Cortex of kidney (tissue), 1 donor: ENCODE measurements around the gene DYNC1I2.
"Not testable (repeated sequence)": the region's sequence is repeated elsewhere in the genome, so short reads cannot be mapped to it uniquely, and the experiment has no call there.

Experiments
- DNase-seq: peaks from one replicate; lab custom pipeline; 2025; lab: John Stamatoyannopoulos, UW

The DYNC1I2 gene

DNA sequence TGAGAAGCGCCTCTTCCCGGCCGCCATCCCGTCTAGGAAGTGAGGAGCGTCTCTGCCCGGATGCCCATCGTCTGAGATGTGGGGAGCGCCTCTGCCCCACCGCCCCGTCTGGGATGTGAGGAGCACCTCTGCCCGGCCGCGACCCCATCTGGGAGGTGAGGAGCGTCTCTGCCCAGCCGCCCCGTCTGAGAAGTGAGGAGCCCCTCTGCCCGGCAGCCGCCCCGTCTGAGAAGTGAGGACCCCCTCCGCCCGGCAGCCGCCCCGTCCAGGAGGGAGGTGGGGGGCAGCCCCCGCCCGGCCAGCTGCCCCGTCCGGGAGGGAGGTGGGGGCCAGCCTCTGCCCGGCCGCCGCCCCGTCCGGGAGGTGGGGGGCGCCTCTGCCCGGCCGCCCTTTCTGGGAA is 87.3 kb downstream of the DYNC1I2 start:
- not testable (repeated sequence) for DNase-seq

DNA sequence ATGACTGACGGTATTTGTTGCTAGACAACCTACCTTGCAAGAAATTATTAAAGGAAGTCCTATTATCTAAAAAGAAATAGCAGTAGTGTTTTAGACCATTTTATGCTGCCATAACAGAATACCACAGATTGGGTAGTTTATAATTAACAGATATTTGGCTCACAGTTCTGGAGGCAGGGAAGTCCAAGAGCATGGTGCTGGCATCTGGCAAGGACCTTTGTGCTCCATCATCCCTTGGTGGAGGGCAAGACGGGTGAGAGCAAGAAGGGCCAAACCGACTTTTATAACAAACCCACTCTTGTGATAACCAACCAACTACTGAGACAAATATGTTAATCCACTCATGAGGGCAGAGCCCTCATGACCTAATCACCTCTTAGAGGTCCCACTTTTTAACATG is 91.2 kb downstream of the DYNC1I2 start:
- DNase-seq = no peak

DNA sequence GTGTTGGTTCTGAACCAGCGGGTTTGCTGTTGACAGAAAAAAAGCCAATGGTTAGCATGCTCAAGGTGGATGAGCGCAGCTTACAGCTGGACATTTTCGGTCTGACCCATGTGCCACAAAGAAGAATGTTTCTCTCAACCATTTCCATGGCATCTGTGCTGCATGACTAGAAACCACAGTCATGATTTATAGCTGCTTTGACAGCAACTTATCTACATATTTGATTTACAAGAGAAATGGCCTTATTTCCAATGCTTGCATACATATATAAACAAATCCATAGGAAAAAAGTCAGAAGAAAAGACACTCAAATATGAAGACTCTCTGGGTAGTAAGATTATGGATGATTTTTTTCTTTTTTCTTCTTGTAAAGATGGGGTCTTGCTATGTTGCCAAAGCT is 98.2 kb downstream of the DYNC1I2 start:
- no peak for DNase-seq

GRCh38 chr2:171787333-171788072 is 100.2 kb downstream of the DYNC1I2 start:
- DNase-seq = no peak

DNA sequence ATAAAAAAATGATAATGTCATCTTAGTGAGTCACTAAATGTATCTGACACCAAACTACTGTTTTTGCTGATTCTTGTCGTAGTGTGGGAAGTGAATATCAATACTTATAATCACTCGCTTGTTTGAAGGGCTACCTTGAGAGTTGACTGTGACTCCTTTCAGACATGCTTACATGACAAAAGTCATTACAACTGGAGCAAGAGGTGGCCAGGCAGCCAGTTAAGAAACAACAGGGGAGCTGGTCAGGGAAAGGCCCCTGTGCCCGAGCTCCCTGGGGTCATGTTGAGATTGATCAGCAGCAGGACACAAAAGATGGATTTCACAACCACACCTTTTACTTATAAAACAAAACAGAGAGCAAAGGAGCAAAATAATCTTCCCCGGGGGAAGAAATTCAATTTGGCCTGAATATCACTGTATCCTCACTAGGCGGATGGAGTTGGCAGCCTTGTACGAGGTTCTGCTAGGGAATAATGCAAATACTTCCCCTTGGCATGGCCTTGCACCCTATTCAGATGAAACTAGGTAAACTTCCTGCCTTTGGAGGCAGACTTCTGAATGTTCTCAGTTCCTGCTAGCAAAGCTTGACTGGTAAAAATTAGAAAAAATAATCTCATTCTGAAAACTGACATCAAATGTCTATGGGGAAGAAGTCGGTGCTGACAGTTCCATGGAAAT is 101.2 kb downstream of the DYNC1I2 start:
- DNase-seq = no peak

- no peak for DNase-seq
These were observed 102.7 kb downstream of the DYNC1I2 start for GRCh38 chr2:171789956-171790355.

- DNase-seq = no peak
These were observed 104.1 kb downstream of the DYNC1I2 start for GRCh38 chr2:171791361-171791760.

DNA sequence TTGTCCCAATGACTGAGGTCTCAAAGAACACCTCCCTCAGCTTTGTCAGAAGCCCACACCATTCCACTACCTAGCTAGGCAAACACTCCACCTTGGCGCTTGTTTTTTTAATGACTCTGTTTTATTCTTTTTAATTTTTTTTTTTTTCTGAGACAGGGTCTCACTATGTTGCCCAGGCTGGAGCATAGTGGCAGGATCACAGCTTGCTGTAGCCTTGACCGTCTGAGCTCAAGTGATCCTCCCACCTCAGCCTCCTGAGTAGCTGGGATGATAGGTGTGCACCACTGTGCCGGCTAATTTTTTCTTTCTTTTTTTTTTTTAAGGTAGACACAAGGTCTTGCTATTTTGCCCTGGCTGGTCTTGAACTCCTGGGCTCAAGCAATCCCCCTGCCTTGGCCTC is 104.9 kb downstream of the DYNC1I2 start:
- no peak for DNase-seq

GRCh38 chr2:171792886-171793580 is 105.8 kb downstream of the DYNC1I2 start:
- DNase-seq = no peak

DNA sequence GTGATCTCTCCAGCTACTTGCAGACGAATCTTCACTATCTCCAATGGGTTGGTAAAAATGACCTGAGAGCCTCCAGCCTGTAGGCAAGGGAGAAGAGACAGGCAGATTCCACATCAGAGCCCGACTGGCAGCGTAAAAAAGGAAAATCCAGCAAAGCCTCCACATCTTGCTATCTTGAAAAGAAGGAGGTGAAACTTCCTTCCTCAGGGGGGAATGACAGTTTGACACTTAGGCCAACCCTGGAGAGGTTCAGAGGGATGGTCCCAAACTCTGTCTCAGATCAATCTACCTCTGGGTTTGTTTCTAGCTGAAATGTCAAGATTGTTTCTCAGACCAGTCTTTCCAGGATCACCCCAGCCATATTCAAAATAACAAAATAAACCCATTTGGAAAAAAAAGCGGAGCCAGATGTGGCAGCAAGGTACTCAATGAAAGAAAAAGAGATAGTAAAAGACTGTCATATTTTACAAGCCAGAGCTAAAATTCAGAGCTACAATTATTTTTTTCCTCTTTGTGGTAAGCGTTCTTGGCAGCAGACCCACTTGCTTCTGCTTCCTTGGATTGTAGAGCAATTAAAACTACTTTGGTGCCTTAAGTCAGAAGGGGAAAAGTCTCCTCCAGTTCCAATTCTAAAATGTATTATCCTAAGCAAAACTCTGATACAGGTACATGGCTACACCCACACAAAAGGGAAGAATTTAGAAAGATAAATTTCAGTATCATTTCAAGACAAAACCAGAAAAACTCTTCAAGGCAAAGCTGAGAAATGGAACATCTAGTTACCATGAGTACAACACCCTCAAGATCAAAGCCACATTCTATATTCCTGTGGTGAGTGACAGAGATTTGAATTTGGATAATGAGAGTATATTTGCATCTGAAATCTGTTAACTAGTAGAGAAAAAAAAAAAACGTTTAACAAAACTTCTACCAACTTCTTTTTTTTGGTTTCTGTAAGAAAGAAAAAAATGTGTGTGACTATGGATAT is 106.7 kb downstream of the DYNC1I2 start:
- DNase-seq = no peak

- DNase-seq = no peak
These were observed 107.6 kb downstream of the DYNC1I2 start for GRCh38 chr2:171794918-171795317.
